NCI-H748 treated with DMSO at 0.1 percent for 48 hours (cell line): Measurements from ENCODE around the gene NOBOX.
"Not testable (repeated sequence)": the region's sequence is repeated elsewhere in the genome, so short reads cannot be mapped to it uniquely, and the experiment has no call there.

ENCODE experiments used
- DNase-seq: peaks from one replicate; lab custom pipeline; 2025; lab: John Stamatoyannopoulos, UW

NOBOX gene

GRCh38 chr7:144391823-144392255 is 11.7 kb downstream of the NOBOX start:
- DNase-seq, result peak; percentile 38

GRCh38 chr7:144391014-144391413 is 12.5 kb downstream of the NOBOX start:
- DNase-seq, result no peak

GRCh38 chr7:144390481-144390880 is 13.0 kb downstream of the NOBOX start:
- no peak for DNase-seq

- no peak for DNase-seq
Measured at GRCh38 chr7:144388950-144389349, 14.5 kb downstream of the NOBOX start.

- DNase-seq, result no peak
Measured at GRCh38 chr7:144386741-144387140, 16.8 kb downstream of the NOBOX start.

- no peak for DNase-seq
Measured at GRCh38 chr7:144384555-144385245, 18.8 kb downstream of the NOBOX start.

- no peak for DNase-seq
Measured at GRCh38 chr7:144384071-144384470, 19.4 kb downstream of the NOBOX start.

- DNase-seq, result no peak
Measured at GRCh38 chr7:144379776-144380384, 23.6 kb downstream of the NOBOX start.

- no peak for DNase-seq
Measured at GRCh38 chr7:144378651-144379050, 24.8 kb downstream of the NOBOX start.

GRCh38 chr7:144369221-144369620 is 34.3 kb downstream of the NOBOX start:
- DNase-seq, result not testable (repeated sequence)

- DNase-seq, result not testable (repeated sequence)
Measured at GRCh38 chr7:144367250-144367649, 36.2 kb downstream of the NOBOX start.

GRCh38 chr7:144365523-144365922 is 38.0 kb downstream of the NOBOX start:
- not testable (repeated sequence) for DNase-seq

- not testable (repeated sequence) for DNase-seq
Measured at GRCh38 chr7:144362061-144362460, 41.4 kb downstream of the NOBOX start.

- not testable (repeated sequence) for DNase-seq
Measured at GRCh38 chr7:144356860-144357259, 46.6 kb downstream of the NOBOX start.

- not testable (repeated sequence) for DNase-seq
Measured at GRCh38 chr7:144356185-144356584, 47.3 kb downstream of the NOBOX start.

GRCh38 chr7:144355176-144355822 is 48.2 kb downstream of the NOBOX start, which contains the start of gene ARHGEF5:
ARHGEF5 (plus strand) TSS chr7:144355402; CDS start chr7:144362670, 7,268 bp downstream.
- DNase-seq, result not testable (repeated sequence)

- not testable (repeated sequence) for DNase-seq
Measured at GRCh38 chr7:144351667-144352066, 51.8 kb downstream of the NOBOX start.

GRCh38 chr7:144348625-144349024 is 54.9 kb downstream of the NOBOX start:
- not testable (repeated sequence) for DNase-seq
